H1 (cell line): ENCODE measurements around the gene MEF2D.

Experiments
- EGR1 ChIP-seq: IDR thresholded peaks from 2 replicates; pipeline ENCODE4 v1.6.1; 2011; ENCODE audit warnings: low read depth, low read length, borderline replicate concordance
- EZH2 ChIP-seq: fragments of 200-600 bp; sonication (generic); IDR thresholded peaks from 2 replicates; pipeline ENCODE4 v1.7.1; 2012; ENCODE audit warnings: low read depth, mild to moderate bottlenecking, moderate library complexity, low read length, inconsistent platforms; ENCODE audit not compliant: severe bottlenecking
- KDM1A ChIP-seq: fragments of 200-600, 300-600 bp; sonication (generic); IDR thresholded peaks from 2 replicates; pipeline ENCODE4 v1.7.1; 2016; ENCODE audit warnings: mild to moderate bottlenecking, low read length, borderline replicate concordance
- POLR2A ChIP-seq, 2 experiments: IDR thresholded peaks; 1 replicate in 1 of 2; 2 replicates in 1 of 2; pipeline ENCODE4 v1.6.1; 2011; ENCODE audit warnings: low read depth in 2 of 2, low read length in 2 of 2, mild to moderate bottlenecking in 2 of 2; ENCODE audit errors: control extremely low read depth in 1 of 2
- POLR2AphosphoS5 ChIP-seq: IDR thresholded peaks from 2 replicates; pipeline ENCODE4 v1.6.1; 2011; ENCODE audit warnings: low read depth, low read length
- SUZ12 ChIP-seq: fragments of 200-600 bp; sonication (generic); IDR thresholded peaks from 2 replicates; pipeline ENCODE4 v1.6.1; 2012; ENCODE audit warnings: mild to moderate bottlenecking, inconsistent platforms, low read length, moderate library complexity, mixed read lengths
- TAF7 ChIP-seq: optimal IDR thresholded peaks from 2 replicates; pipeline ENCODE3; 2011; ENCODE audit warnings: low read depth, mild to moderate bottlenecking, inconsistent platforms, low read length, moderate library complexity, borderline replicate concordance
- ZNF274 ChIP-seq: IDR thresholded peaks from 2 replicates; pipeline ENCODE4 v1.7.0; 2012; ENCODE audit warnings: low read length, borderline replicate concordance; ENCODE audit errors: extremely low read depth
- TF ChIP-seq, protein P1 (sequence below): IDR thresholded peaks from 2 replicates; pipeline ENCODE4 v1.6.1; 2012; ENCODE audit warnings: inconsistent platforms
- TF ChIP-seq, protein P2 (sequence below), 3 experiments: IDR thresholded peaks; 1 replicate in 2 of 3; 2 replicates in 1 of 3; pipeline versions ENCODE4 v1.5.1 to v1.6.1; 2011; ENCODE audit warnings: low read length in 3 of 3, mild to moderate bottlenecking in 3 of 3, inconsistent platforms in 2 of 3, low read depth in 1 of 3, moderate library complexity in 1 of 3; ENCODE audit not compliant: insufficient read depth in 1 of 3; ENCODE audit errors: control extremely low read depth in 1 of 3

DNA sequence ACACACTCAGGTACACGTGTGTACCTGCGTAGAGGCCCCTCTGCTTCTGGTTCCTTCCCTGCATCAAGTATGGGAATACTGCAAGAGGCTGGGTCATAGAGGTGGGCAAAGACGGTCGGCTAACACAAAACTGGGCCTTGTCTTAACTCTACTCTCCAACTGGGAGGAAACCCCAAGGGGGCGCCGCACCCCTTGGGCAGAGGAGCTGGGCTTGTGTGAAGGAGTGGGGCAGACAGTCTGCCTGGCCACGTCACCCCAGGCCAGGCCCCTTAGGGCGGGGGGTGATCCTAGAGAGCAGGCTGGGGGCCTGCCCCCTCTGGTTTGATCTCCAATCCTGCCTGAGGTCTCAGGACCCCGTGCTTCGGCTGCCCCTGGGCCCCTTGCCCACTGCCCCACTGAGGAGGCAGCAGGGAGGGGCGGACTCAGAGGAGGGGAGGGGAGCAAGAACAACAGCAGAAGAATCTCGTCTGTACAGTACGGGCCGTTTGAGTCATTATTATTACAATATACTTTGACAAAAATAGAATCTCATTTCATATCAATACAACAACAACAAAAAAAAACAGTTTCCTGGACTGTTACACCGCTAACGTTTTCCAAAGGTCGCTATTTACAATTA lies 34.7 kb downstream of the MEF2D start:
- TF ChIP-seq POLR2A (IDR thresholded peaks at IDR 0.05; ENCODE audit: control extremely low read depth in 1 of 2, low read depth in 2 of 2, low read length in 2 of 2) (no peak), SUZ12 (no peak), EZH2 (no peak), KDM1A (no peak), TAF7 (no peak), ZNF274 (no peak), POLR2AphosphoS5 (no peak), EGR1 (no peak)
- TF ChIP-seq, protein P1, sequence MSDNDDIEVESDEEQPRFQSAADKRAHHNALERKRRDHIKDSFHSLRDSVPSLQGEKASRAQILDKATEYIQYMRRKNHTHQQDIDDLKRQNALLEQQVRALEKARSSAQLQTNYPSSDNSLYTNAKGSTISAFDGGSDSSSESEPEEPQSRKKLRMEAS, result no peak
- TF ChIP-seq, protein P2, sequence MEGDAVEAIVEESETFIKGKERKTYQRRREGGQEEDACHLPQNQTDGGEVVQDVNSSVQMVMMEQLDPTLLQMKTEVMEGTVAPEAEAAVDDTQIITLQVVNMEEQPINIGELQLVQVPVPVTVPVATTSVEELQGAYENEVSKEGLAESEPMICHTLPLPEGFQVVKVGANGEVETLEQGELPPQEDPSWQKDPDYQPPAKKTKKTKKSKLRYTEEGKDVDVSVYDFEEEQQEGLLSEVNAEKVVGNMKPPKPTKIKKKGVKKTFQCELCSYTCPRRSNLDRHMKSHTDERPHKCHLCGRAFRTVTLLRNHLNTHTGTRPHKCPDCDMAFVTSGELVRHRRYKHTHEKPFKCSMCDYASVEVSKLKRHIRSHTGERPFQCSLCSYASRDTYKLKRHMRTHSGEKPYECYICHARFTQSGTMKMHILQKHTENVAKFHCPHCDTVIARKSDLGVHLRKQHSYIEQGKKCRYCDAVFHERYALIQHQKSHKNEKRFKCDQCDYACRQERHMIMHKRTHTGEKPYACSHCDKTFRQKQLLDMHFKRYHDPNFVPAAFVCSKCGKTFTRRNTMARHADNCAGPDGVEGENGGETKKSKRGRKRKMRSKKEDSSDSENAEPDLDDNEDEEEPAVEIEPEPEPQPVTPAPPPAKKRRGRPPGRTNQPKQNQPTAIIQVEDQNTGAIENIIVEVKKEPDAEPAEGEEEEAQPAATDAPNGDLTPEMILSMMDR (IDR thresholded peaks at IDR 0.05; ENCODE audit: control extremely low read depth in 1 of 3, insufficient read depth in 1 of 3, low read depth in 1 of 3, low read length in 3 of 3), result peak; percentile 66 to 68 (median 68)
